PFSK-1 (cell line): ENCODE results near the gene PLEKHG3.

Experiments
- SIN3A ChIP-seq: IDR thresholded peaks from 2 replicates; pipeline ENCODE4 v1.6.1; 2012; ENCODE audit warnings: mild to moderate bottlenecking, low read length, moderate library complexity, borderline replicate concordance; ENCODE audit not compliant: insufficient read depth
- TAF1 ChIP-seq: IDR thresholded peaks from 2 replicates; pipeline ENCODE4 v1.6.1; 2012; ENCODE audit warnings: low read length, control low read depth, borderline replicate concordance; ENCODE audit not compliant: insufficient read depth

- TF ChIP-seq TAF1 (no peak), SIN3A (no peak)
Measured at GRCh38 chr14:64709126-64709525, 4.9 kb downstream of the PLEKHG3 start.
